Osteocyte (in vitro differentiated cells): ENCODE data around the gene SDSL. TPM values are rescaled to one million over a fixed set of nuclear protein-coding genes. Genes with fewer than 3 reads are reported as not detected.

ENCODE experiments used
- DNase-seq: peaks from one replicate; pipeline ENCODE4 v3.0.0; 2021; ENCODE audit warnings: mixed read lengths; ENCODE audit not compliant: unreplicated experiment; ENCODE audit errors: extremely low spot score
- H3K27ac Mint-ChIP-seq: one replicate; pipeline ENCODE4 v1.8.0; 2021; ENCODE audit warnings: mild to moderate bottlenecking, mixed read lengths; ENCODE audit not compliant: unreplicated experiment
- H3K27me3 Mint-ChIP-seq: one replicate; pipeline ENCODE4 v1.8.0; 2021; ENCODE audit warnings: mixed read lengths; ENCODE audit not compliant: unreplicated experiment
- H3K36me3 Mint-ChIP-seq: one replicate; pipeline ENCODE4 v1.8.0; 2021; ENCODE audit warnings: mixed read lengths; ENCODE audit not compliant: unreplicated experiment
- H3K4me1 Mint-ChIP-seq: one replicate; pipeline ENCODE4 v1.8.0; 2021; ENCODE audit warnings: mixed read lengths; ENCODE audit not compliant: unreplicated experiment
- H3K4me3 Mint-ChIP-seq: one replicate; pipeline ENCODE4 v1.8.0; 2021; ENCODE audit warnings: mild to moderate bottlenecking, moderate library complexity, mixed read lengths; ENCODE audit not compliant: unreplicated experiment
- H3K9me3 Mint-ChIP-seq: one replicate; pipeline ENCODE4 v1.8.0; 2021; ENCODE audit warnings: mixed read lengths; ENCODE audit not compliant: unreplicated experiment
- CTCF ChIP-seq: fragments of 200-600 bp; sonication (generic); IDR thresholded peaks from 2 replicates; pipeline ENCODE4 v1.5.0; 2021; ENCODE audit warnings: antibody characterized with exemption, mild to moderate bottlenecking, moderate library complexity
- total RNA-seq: library from RNA; stranded (reverse); gene quantifications from 2 replicates; pipeline ENCODE4 v1.2.1, GENCODE V29; 2021

SDSL gene
- total RNA-seq, 1 donor from 2014 or later, result 6.2 TPM

- TF ChIP-seq CTCF, result no peak
- H3K4me3 Mint-ChIP-seq, result no peak overlapping the region
- H3K4me1 Mint-ChIP-seq, result no peaks in the 10 kb centered on the region
- no peaks in the 10 kb centered on the region for H3K36me3 Mint-ChIP-seq
- DNase-seq, result no peak
- no peak overlapping the region for H3K27ac Mint-ChIP-seq
- peaks cover 32% of the 10 kb centered on the region for H3K27me3 Mint-ChIP-seq
- H3K9me3 Mint-ChIP-seq, result no peaks in the 10 kb centered on the region
Observed at GRCh38 chr12:113440947-113441782, 19.0 kb downstream of the SDSL start.

- TF ChIP-seq CTCF, result no peak
- no peak overlapping the region for H3K4me3 Mint-ChIP-seq
- H3K4me1 Mint-ChIP-seq, result no peaks in the 10 kb centered on the region
- H3K36me3 Mint-ChIP-seq, result no peaks in the 10 kb centered on the region
- no peak overlapping the region for H3K27ac Mint-ChIP-seq
- DNase-seq, result no peak
- peaks cover 43% of the 10 kb centered on the region for H3K27me3 Mint-ChIP-seq
- no peaks in the 10 kb centered on the region for H3K9me3 Mint-ChIP-seq
Observed at GRCh38 chr12:113443030-113443539, 20.9 kb downstream of the SDSL start.

GRCh38 chr12:113445544-113446171 lies 23.5 kb downstream of the SDSL start:
- TF ChIP-seq CTCF, result no peak
- Mint-ChIP-seq H3K27me3 (peaks cover 36% of the 10 kb centered on the region), H3K9me3 (no peaks in the 10 kb centered on the region)

GRCh38 chr12:113448873-113449272 lies 26.7 kb downstream of the SDSL start:
- DNase-seq, result no peak
- no peaks in the 10 kb centered on the region for H3K9me3 Mint-ChIP-seq
- TF ChIP-seq CTCF, result no peak
- peaks cover 30% of the 10 kb centered on the region for H3K27me3 Mint-ChIP-seq
- no peaks in the 10 kb centered on the region for H3K4me1 Mint-ChIP-seq
- no peaks in the 10 kb centered on the region for H3K36me3 Mint-ChIP-seq
- H3K4me3 Mint-ChIP-seq, result no peak overlapping the region
- no peak overlapping the region for H3K27ac Mint-ChIP-seq

More at GRCh38 chr12:113445544-113446171, 23.5 kb downstream of the SDSL start:
- Mint-ChIP-seq H3K36me3 (no peaks in the 10 kb centered on the region), H3K4me1 (no peaks in the 10 kb centered on the region), H3K4me3 (no peak overlapping the region), H3K27ac (no peak overlapping the region)
- no peak for DNase-seq

- Mint-ChIP-seq H3K4me3 (no peak overlapping the region), H3K27me3 (peaks cover 25% of the 10 kb centered on the region), H3K9me3 (no peaks in the 10 kb centered on the region), H3K27ac (no peak overlapping the region), H3K36me3 (no peaks in the 10 kb centered on the region), H3K4me1 (no peaks in the 10 kb centered on the region)
- no peak for TF ChIP-seq CTCF
- no peak for DNase-seq
Observed at GRCh38 chr12:113449299-113449698, 27.1 kb downstream of the SDSL start.
